K562 (cell line): ENCODE results near the gene GSTM1. TPM values are rescaled to one million over a fixed set of nuclear protein-coding genes. Genes with fewer than 3 reads are reported as not detected.

ENCODE experiments used
- ATF1 ChIP-seq, 2 experiments: fragments of 450-650 bp in 1 of 2; IDR thresholded peaks; 2 replicates each; pipeline ENCODE4 v1.6.1; 2016; ENCODE audit warnings: missing compliant biosample characterization in 1 of 2, missing genetic modification characterization in 1 of 2
- BCOR ChIP-seq: fragments of 450-650 bp; IDR thresholded peaks from 2 replicates; pipeline ENCODE4 v1.6.1; 2016
- CBX1 ChIP-seq: sonication (generic); IDR thresholded peaks from 2 replicates; pipeline ENCODE4 v1.6.1; 2016; ENCODE audit warnings: antibody characterized with exemption, low read depth, mild to moderate bottlenecking
- DIDO1 ChIP-seq: fragments of 450-650 bp; IDR thresholded peaks from 2 replicates; pipeline ENCODE4 v1.6.1; 2016; ENCODE audit warnings: low read depth, missing biosample characterization, missing genetic modification characterization
- HNRNPK ChIP-seq: fragments of 200-400 bp; formaldehyde crosslinking; IDR thresholded peaks from one replicate; pipeline ENCODE4 v1.6.1; 2018; ENCODE audit warnings: mild to moderate bottlenecking, low read depth, low read length; ENCODE audit not compliant: poor library complexity, severe bottlenecking
- HSF4 ChIP-seq: fragments of 250-450 bp; sonication (Bioruptor Pico); IDR thresholded peaks from 2 replicates; pipeline ENCODE4 v2.1.2; 2022; ENCODE audit warnings: mild to moderate bottlenecking, moderate library complexity, borderline replicate concordance
- MCM7 ChIP-seq, 2 experiments: fragments of 450-650 bp; IDR thresholded peaks; 2 replicates each; pipeline ENCODE4 v1.6.1; 2016 to 2018
- MTA2 ChIP-seq: fragments of 450-650 bp; IDR thresholded peaks from 2 replicates; pipeline ENCODE4 v1.6.1; 2016; ENCODE audit warnings: low read depth
- PTBP1 ChIP-seq: fragments of 200-400 bp; formaldehyde crosslinking; IDR thresholded peaks from 2 replicates; pipeline ENCODE4 v1.6.1; 2017; ENCODE audit warnings: low read depth, low read length
- PTTG1 ChIP-seq: fragments of 450-650 bp; IDR thresholded peaks from 2 replicates; pipeline ENCODE4 v1.6.1; 2016; ENCODE audit warnings: low read depth, mild to moderate bottlenecking, missing genetic modification characterization, missing compliant biosample characterization
- RBM14 ChIP-seq: fragments of 200-400 bp; formaldehyde crosslinking; IDR thresholded peaks from 2 replicates; pipeline ENCODE4 v1.6.1; 2018; ENCODE audit warnings: low read depth, mild to moderate bottlenecking, low read length, moderate library complexity, borderline replicate concordance; ENCODE audit not compliant: insufficient read depth
- SOX6 ChIP-seq: fragments of 450-650 bp; IDR thresholded peaks from 2 replicates; pipeline ENCODE4 v1.6.1; 2014; ENCODE audit warnings: mild to moderate bottlenecking
- SRF ChIP-seq, 2 experiments: fragments of 250-450, 450-650 bp in 1 of 2; sonication (Bioruptor Pico) in 1 of 2; sonication (generic) in 1 of 2; formaldehyde crosslinking; IDR thresholded peaks; 2 replicates each; pipeline versions ENCODE4 v1.5.0 to v1.5.1; 2020 to 2022; ENCODE audit warnings: mild to moderate bottlenecking in 1 of 2, missing genetic modification reagents in 1 of 2
- TCF7L2 ChIP-seq: fragments of 150-350 bp; IDR thresholded peaks from 2 replicates; pipeline ENCODE4 v1.6.1; 2016; ENCODE audit warnings: low read depth, mild to moderate bottlenecking, low read length, moderate library complexity
- U2AF1 ChIP-seq: fragments of 200-400 bp; formaldehyde crosslinking; optimal IDR thresholded peaks from 2 replicates; pipeline ENCODE3; 2017; ENCODE audit warnings: mild to moderate bottlenecking, low read depth, low read length, moderate library complexity
- XRCC4 ChIP-seq: IDR thresholded peaks from one replicate; pipeline ENCODE4 v1.6.1; 2011; ENCODE audit not compliant: insufficient read depth, insufficient read length; ENCODE audit errors: extremely low read depth
- ZNF217 ChIP-seq: sonication (generic); formaldehyde crosslinking; IDR thresholded peaks from 2 replicates; pipeline ENCODE4 v1.8.0; 2022; ENCODE audit warnings: mild to moderate bottlenecking, missing genetic modification reagents
- ZNF41 ChIP-seq: fragments of 250-450 bp; sonication (Bioruptor Pico); conservative IDR thresholded peaks from 2 replicates; pipeline ENCODE4 v1.4.0; 2020; ENCODE audit warnings: mild to moderate bottlenecking
- ZNF507 ChIP-seq: conservative IDR thresholded peaks from 2 replicates; pipeline ENCODE4 v1.6.1; 2017; ENCODE audit warnings: missing genetic modification characterization, missing compliant biosample characterization
- ZNF551 ChIP-seq: fragments of 250-450 bp; sonication (Bioruptor Pico); IDR thresholded peaks from 2 replicates; pipeline ENCODE4 v1.5.0; 2021; ENCODE audit warnings: mild to moderate bottlenecking, moderate library complexity
- ZNF707 ChIP-seq: fragments of 250-450 bp; sonication (Bioruptor Pico); conservative IDR thresholded peaks from 2 replicates; pipeline ENCODE4 v1.8.0; 2022; ENCODE audit warnings: inconsistent platforms, mild to moderate bottlenecking, moderate library complexity
- polyA plus RNA-seq, 8 experiments: library from polyadenylated mRNA; depleted of rRNA in 4 of 8; stranded (reverse) in 5 of 8; unstranded in 3 of 8; fragments of >200 nt; fragmentation: Nextera tagmentation in 2 of 8; fragmentation: Illumina TruSeq in 1 of 8; extraction: Ambion mirVana in 2 of 8; extraction: Trizol in 1 of 8; gene quantifications; 2 replicates each; pipeline versions ENCODE4 v1.2.1 to v1.2.3, GENCODE V29; 2011 to 2014; ENCODE audit warnings: inconsistent platforms in 1 of 8, missing spikeins in 1 of 8
- total RNA-seq, 7 experiments: library from RNA; depleted of rRNA in 6 of 7; stranded (reverse); fragments of >200 nt in 6 of 7; fragmentation: Illumina TruSeq in 2 of 7; extraction: Trizol in 2 of 7; gene quantifications; 2 replicates each; pipeline versions ENCODE4 v1.2.1 to v1.2.3, GENCODE V29; 2011 to 2021; ENCODE audit warnings: low replicate concordance in 1 of 7
- TF ChIP-seq, protein P1 (sequence below): IDR thresholded peaks from 2 replicates; pipeline ENCODE4 v1.6.1; 2014; ENCODE audit warnings: antibody characterized with exemption
- TF ChIP-seq, protein P2 (sequence below): fragments of 250-450 bp; sonication (Bioruptor Pico); IDR thresholded peaks from 2 replicates; pipeline ENCODE4 v1.8.0; 2021; ENCODE audit warnings: moderate library complexity, mild to moderate bottlenecking, inconsistent platforms
- TF ChIP-seq, protein P3 (sequence below), 2 experiments: fragments of 150-350 bp in 1 of 2; IDR thresholded peaks; 2 replicates each; pipeline ENCODE4 v1.6.1; 2012 to 2016; ENCODE audit warnings: low read depth in 2 of 2, low read length in 2 of 2, mild to moderate bottlenecking in 1 of 2, moderate library complexity in 1 of 2

Gene GSTM1
- total and polyA plus RNA-seq, 9 of the 15 experiments (the other 6 are each of a cell fraction or from before 2014, with no cell fraction given): not detected

DNA sequence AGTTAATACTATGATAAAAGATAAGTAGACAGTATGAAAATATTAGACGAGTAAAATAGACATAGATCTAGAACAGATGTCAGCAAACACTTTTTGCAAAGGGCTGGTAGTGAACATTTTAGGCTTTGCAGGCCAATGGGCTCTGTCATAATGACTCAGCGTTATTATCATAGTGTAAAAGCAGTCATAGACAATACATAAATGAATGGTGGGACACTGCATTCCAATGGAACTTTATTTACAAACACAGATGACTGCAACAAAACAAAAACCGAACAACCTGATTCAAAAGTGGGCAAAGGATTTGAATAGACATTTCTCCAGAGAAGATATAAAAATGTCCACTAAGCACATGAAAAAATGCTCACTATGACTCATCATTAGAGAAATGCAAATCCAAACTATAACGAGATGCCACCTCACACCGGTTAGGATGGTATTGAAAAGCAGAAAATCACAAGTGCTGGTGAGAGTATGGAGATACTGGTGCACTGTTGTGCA, 31.8 kb downstream of the GSTM1 start (continued):
- no peak for TF ChIP-seq CBX1
- no peak for TF ChIP-seq BCOR
- TF ChIP-seq MTA2: 0 out of 2 replicates have a peak, but pooled peaks have one; percentile 8
- TF ChIP-seq ZNF217 (CRISPR knock-in tag): no peak
- TF ChIP-seq, protein P1, sequence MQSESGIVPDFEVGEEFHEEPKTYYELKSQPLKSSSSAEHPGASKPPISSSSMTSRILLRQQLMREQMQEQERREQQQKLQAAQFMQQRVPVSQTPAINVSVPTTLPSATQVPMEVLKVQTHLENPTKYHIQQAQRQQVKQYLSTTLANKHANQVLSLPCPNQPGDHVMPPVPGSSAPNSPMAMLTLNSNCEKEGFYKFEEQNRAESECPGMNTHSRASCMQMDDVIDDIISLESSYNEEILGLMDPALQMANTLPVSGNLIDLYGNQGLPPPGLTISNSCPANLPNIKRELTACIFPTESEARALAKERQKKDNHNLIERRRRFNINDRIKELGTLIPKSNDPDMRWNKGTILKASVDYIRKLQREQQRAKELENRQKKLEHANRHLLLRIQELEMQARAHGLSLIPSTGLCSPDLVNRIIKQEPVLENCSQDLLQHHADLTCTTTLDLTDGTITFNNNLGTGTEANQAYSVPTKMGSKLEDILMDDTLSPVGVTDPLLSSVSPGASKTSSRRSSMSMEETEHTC: no peak
- TF ChIP-seq HNRNPK: no peak
- TF ChIP-seq MCM7 (IDR thresholded peaks at IDR 0.05): no peak
- TF ChIP-seq ZNF41: no peak
- TF ChIP-seq PTTG1: peak; percentile 19; the same call in 1 of the 2 replicates
- TF ChIP-seq ZNF707 (CRISPR knock-in tag): no peak
- no peak for TF ChIP-seq TCF7L2
- no peak for TF ChIP-seq ZNF507
- no peak for TF ChIP-seq XRCC4
- no peak for TF ChIP-seq HSF4 (CRISPR knock-in tag)
- no peak for TF ChIP-seq ZNF551 (CRISPR knock-in tag)
- no peak for TF ChIP-seq SRF (CRISPR knock-in tag; IDR thresholded peaks at IDR 0.05)
- TF ChIP-seq, protein P2, sequence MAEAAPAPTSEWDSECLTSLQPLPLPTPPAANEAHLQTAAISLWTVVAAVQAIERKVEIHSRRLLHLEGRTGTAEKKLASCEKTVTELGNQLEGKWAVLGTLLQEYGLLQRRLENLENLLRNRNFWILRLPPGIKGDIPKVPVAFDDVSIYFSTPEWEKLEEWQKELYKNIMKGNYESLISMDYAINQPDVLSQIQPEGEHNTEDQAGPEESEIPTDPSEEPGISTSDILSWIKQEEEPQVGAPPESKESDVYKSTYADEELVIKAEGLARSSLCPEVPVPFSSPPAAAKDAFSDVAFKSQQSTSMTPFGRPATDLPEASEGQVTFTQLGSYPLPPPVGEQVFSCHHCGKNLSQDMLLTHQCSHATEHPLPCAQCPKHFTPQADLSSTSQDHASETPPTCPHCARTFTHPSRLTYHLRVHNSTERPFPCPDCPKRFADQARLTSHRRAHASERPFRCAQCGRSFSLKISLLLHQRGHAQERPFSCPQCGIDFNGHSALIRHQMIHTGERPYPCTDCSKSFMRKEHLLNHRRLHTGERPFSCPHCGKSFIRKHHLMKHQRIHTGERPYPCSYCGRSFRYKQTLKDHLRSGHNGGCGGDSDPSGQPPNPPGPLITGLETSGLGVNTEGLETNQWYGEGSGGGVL (CRISPR knock-in tag): no peak
- TF ChIP-seq U2AF1: no peak
- no peak for TF ChIP-seq RBM14
- no peak for TF ChIP-seq DIDO1 (tag)
- TF ChIP-seq PTBP1: no peak
- TF ChIP-seq ATF1 (CRISPR knock-in tag; IDR thresholded peaks at IDR 0.05): no peak
- TF ChIP-seq ATF1 (tag; IDR thresholded peaks at IDR 0.05): peak; percentile 61
- TF ChIP-seq, protein P3, sequence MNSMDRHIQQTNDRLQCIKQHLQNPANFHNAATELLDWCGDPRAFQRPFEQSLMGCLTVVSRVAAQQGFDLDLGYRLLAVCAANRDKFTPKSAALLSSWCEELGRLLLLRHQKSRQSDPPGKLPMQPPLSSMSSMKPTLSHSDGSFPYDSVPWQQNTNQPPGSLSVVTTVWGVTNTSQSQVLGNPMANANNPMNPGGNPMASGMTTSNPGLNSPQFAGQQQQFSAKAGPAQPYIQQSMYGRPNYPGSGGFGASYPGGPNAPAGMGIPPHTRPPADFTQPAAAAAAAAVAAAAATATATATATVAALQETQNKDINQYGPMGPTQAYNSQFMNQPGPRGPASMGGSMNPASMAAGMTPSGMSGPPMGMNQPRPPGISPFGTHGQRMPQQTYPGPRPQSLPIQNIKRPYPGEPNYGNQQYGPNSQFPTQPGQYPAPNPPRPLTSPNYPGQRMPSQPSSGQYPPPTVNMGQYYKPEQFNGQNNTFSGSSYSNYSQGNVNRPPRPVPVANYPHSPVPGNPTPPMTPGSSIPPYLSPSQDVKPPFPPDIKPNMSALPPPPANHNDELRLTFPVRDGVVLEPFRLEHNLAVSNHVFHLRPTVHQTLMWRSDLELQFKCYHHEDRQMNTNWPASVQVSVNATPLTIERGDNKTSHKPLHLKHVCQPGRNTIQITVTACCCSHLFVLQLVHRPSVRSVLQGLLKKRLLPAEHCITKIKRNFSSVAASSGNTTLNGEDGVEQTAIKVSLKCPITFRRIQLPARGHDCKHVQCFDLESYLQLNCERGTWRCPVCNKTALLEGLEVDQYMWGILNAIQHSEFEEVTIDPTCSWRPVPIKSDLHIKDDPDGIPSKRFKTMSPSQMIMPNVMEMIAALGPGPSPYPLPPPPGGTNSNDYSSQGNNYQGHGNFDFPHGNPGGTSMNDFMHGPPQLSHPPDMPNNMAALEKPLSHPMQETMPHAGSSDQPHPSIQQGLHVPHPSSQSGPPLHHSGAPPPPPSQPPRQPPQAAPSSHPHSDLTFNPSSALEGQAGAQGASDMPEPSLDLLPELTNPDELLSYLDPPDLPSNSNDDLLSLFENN (IDR thresholded peaks at IDR 0.05; ENCODE audit: low read depth in 2 of 2, low read length in 2 of 2): no peak; a peak in 1 of 4 replicates
- TF ChIP-seq SOX6: no peak
